ENCODE data around the gene RGS19.

RGS19 gene

GRCh38 chr20:64063389-64064144 lies 15.8 kb downstream of the RGS19 start:
- Histone ChIP-seq H3K4ac (ENCODE audit: low read length) (peak overlapping the region; percentile 66), H3K4me1 (ENCODE audit: control insufficient read depth in 2 of 2, insufficient read depth in 1 of 2, low read depth in 1 of 2, low read length in 2 of 2) (peaks cover 17 to 22% of the 10 kb centered on the region in 2 donors), H3K23ac (ENCODE audit: low read depth, low read length, poor library complexity) (peak overlapping the region; percentile 93), H2BK15ac (ENCODE audit: low read length) (peak overlapping the region; percentile 37), H2BK12ac (ENCODE audit: low read length) (no peak overlapping the region), H3K9me3 (replicated peaks in 1 of 2; ENCODE audit: control insufficient read depth in 2 of 2, insufficient read depth in 1 of 2, low read depth in 1 of 2, low read length in 2 of 2) (no peaks in the 10 kb centered on the region), H3K18ac (ENCODE audit: low read length) (peak overlapping the region; percentile 95), H4K8ac (ENCODE audit: low read depth, low read length) (peak overlapping the region; percentile 17), H3K27ac (replicated peaks; ENCODE audit: low read length) (no peak overlapping the region), H3K36me3 (replicated peaks in 1 of 2; ENCODE audit: control insufficient read depth in 2 of 2, insufficient read depth in 2 of 2, low read length in 2 of 2) (peaks cover 2 to 3% of the 10 kb centered on the region in 2 donors), H2AK5ac (ENCODE audit: low read depth, low read length) (peak overlapping the region; percentile 92), H2BK5ac (ENCODE audit: low read length) (peak overlapping the region; percentile 39), H3K4me2 (ENCODE audit: insufficient read depth, low read length, poor library complexity, severe bottlenecking) (peak overlapping the region; percentile 89), H3K79me1 (ENCODE audit: low read depth, low read length) (peaks cover 9% of the 10 kb centered on the region), H3K27me3 (ENCODE audit: control insufficient read depth in 3 of 3, insufficient read depth in 3 of 3, low read depth in 1 of 3, low read length in 3 of 3) (no peaks in the 10 kb centered on the region), H3K9ac (ENCODE audit: low read depth, low read length, poor library complexity) (peak overlapping the region; percentile 90), H2AFZ (ENCODE audit: low read length) (peak overlapping the region; percentile 96), H2BK120ac (ENCODE audit: low read depth, low read length) (peak overlapping the region; percentile 31), H3K14ac (ENCODE audit: low read length) (peak overlapping the region; percentile 71), H4K91ac (ENCODE audit: low read depth, low read length, poor library complexity) (no peak overlapping the region), H3K4me3 (ENCODE audit: low read length in 2 of 2) (peak overlapping the region; percentile 92 to 96)
- no CpG with 5 or more reads among the region's 51 CpGs for WGBS, 2 donors (ENCODE audit: extremely low coverage in 2 of 2, insufficient read length in 2 of 2, insufficient replicate concordance in 1 of 2)
- no peak for DNase-seq (ENCODE audit: low spot score)

DNA sequence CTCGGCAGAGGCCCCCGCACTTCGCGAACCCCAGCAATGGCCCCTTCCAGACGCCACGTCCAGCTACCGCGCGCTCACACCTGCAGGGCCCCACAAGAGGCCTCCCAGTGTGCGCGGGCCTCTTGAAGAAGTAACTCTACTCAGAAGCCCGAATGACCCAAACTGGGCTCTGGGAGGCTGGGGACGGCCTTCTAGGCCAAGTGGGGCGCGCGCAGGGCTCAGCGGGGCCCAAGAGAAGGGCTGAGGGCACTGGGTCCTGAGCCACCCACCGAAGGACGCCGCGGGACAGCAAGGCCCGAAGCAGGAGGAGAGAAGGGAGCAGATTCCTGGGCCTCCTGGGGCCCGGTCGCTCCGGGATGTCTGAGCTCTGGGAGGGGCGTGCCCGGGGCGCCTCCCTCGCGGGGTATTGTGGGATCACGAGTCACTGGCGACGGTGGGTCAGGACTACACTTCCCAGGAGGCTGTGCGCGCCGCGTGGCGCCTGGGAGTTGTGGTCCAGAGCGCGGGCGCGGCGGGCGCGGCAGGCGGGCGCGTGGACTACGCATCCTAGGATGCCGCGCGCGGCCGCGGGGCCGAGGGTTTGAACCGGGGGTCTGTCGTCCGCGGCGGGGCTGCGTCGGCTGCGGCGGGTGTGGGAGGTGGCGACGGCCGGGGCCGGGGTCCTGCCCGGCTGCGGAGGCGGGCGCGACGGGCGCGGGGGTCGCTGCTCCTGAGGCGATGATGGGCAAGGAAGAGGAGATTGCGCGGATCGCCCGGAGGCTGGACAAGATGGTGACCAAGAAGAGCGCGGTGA lies 16.5 kb downstream of the RGS19 start, which contains the start of gene TCEA2:
TCEA2 (plus strand) TSS at position 603 of the 793 bp plus-strand sequence; CDS start at position 718, 115 bp downstream.
- Histone ChIP-seq H4K8ac (ENCODE audit: low read depth, low read length) (peak within 1 kb of the TSS; percentile 86), H3K79me1 (ENCODE audit: low read depth, low read length) (peaks cover 9% of the 10 kb centered on the region), H3K18ac (ENCODE audit: low read length) (peak within 1 kb of the TSS; percentile 97), H2AFZ (ENCODE audit: low read length) (peak within 1 kb of the TSS; percentile 96), H3K9ac (ENCODE audit: low read depth, low read length, poor library complexity) (peak within 1 kb of the TSS; percentile 92), H3K36me3 (replicated peaks in 1 of 2; ENCODE audit: control insufficient read depth in 2 of 2, insufficient read depth in 2 of 2, low read length in 2 of 2) (no peaks in the 10 kb centered on the region), H3K14ac (ENCODE audit: low read length) (peak within 1 kb of the TSS; percentile 71), H2BK12ac (ENCODE audit: low read length) (no peak within 1 kb of the TSS), H4K91ac (ENCODE audit: low read depth, low read length, poor library complexity) (peak within 1 kb of the TSS; percentile 82), H3K4me3 (ENCODE audit: low read length in 2 of 2) (peak within 1 kb of the TSS; percentile 92 to 96), H3K23ac (ENCODE audit: low read depth, low read length, poor library complexity) (peak within 1 kb of the TSS; percentile 99), H2AK5ac (ENCODE audit: low read depth, low read length) (peak within 1 kb of the TSS; percentile 92), H2BK15ac (ENCODE audit: low read length) (peak within 1 kb of the TSS; percentile 37), H3K4me2 (ENCODE audit: insufficient read depth, low read length, poor library complexity, severe bottlenecking) (peak within 1 kb of the TSS; percentile 89), H3K9me3 (replicated peaks in 1 of 2; ENCODE audit: control insufficient read depth in 2 of 2, insufficient read depth in 1 of 2, low read depth in 1 of 2, low read length in 2 of 2) (no peaks in the 10 kb centered on the region), H3K4me1 (ENCODE audit: control insufficient read depth in 2 of 2, insufficient read depth in 1 of 2, low read depth in 1 of 2, low read length in 2 of 2) (peaks cover 15 to 22% of the 10 kb centered on the region in 2 donors), H3K27ac (replicated peaks; ENCODE audit: low read length) (no peak within 1 kb of the TSS), H2BK5ac (ENCODE audit: low read length) (peak within 1 kb of the TSS; percentile 39), H2BK120ac (ENCODE audit: low read depth, low read length) (peak within 1 kb of the TSS; percentile 31), H3K4ac (ENCODE audit: low read length) (peak within 1 kb of the TSS; percentile 78), H3K27me3 (ENCODE audit: control insufficient read depth in 3 of 3, insufficient read depth in 3 of 3, low read depth in 1 of 3, low read length in 3 of 3) (peaks cover 0 to 3% (median 0%) of the 10 kb centered on the region in 3 experiments)
- DNase-seq (ENCODE audit: low spot score), result peak; percentile 91
- no CpG with 5 or more reads among the region's 85 CpGs for WGBS, 2 donors (ENCODE audit: extremely low coverage in 2 of 2, insufficient read length in 2 of 2, insufficient replicate concordance in 1 of 2)

- Histone ChIP-seq H4K8ac (ENCODE audit: low read depth, low read length) (peak overlapping the region; percentile 86), H2AFZ (ENCODE audit: low read length) (peak overlapping the region; percentile 96), H3K4me3 (ENCODE audit: low read length in 2 of 2) (peak overlapping the region; percentile 81 to 96), H3K4me2 (ENCODE audit: insufficient read depth, low read length, poor library complexity, severe bottlenecking) (peak overlapping the region; percentile 84), H3K14ac (ENCODE audit: low read length) (peak overlapping the region; percentile 67), H3K9ac (ENCODE audit: low read depth, low read length, poor library complexity) (peak overlapping the region; percentile 92), H3K9me3 (replicated peaks in 1 of 2; ENCODE audit: control insufficient read depth in 2 of 2, insufficient read depth in 1 of 2, low read depth in 1 of 2, low read length in 2 of 2) (no peaks in the 10 kb centered on the region), H3K79me1 (ENCODE audit: low read depth, low read length) (peaks cover 9% of the 10 kb centered on the region), H3K23ac (ENCODE audit: low read depth, low read length, poor library complexity) (peak overlapping the region; percentile 99), H4K91ac (ENCODE audit: low read depth, low read length, poor library complexity) (peak overlapping the region; percentile 82), H3K36me3 (replicated peaks in 1 of 2; ENCODE audit: control insufficient read depth in 2 of 2, insufficient read depth in 2 of 2, low read length in 2 of 2) (no peaks in the 10 kb centered on the region), H3K4me1 (ENCODE audit: control insufficient read depth in 2 of 2, insufficient read depth in 1 of 2, low read depth in 1 of 2, low read length in 2 of 2) (peaks cover 16 to 25% of the 10 kb centered on the region in 2 donors), H2BK15ac (ENCODE audit: low read length) (no peak overlapping the region), H2BK12ac (ENCODE audit: low read length) (no peak overlapping the region), H3K4ac (ENCODE audit: low read length) (peak overlapping the region; percentile 78), H2BK5ac (ENCODE audit: low read length) (no peak overlapping the region), H3K18ac (ENCODE audit: low read length) (peak overlapping the region; percentile 97), H3K27me3 (ENCODE audit: control insufficient read depth in 3 of 3, insufficient read depth in 3 of 3, low read depth in 1 of 3, low read length in 3 of 3) (peaks cover 0 to 3% (median 0%) of the 10 kb centered on the region in 3 experiments), H2AK5ac (ENCODE audit: low read depth, low read length) (peak overlapping the region; percentile 77), H3K27ac (replicated peaks; ENCODE audit: low read length) (no peak overlapping the region), H2BK120ac (ENCODE audit: low read depth, low read length) (no peak overlapping the region)
- WGBS, 2 donors (ENCODE audit: extremely low coverage in 2 of 2, insufficient read length in 2 of 2, insufficient replicate concordance in 1 of 2), result no CpG with 5 or more reads among the region's 5 CpGs
- no peak for DNase-seq (ENCODE audit: low spot score)
Measured at GRCh38 chr20:64062276-64062595, 17.1 kb downstream of the RGS19 start.

DNA sequence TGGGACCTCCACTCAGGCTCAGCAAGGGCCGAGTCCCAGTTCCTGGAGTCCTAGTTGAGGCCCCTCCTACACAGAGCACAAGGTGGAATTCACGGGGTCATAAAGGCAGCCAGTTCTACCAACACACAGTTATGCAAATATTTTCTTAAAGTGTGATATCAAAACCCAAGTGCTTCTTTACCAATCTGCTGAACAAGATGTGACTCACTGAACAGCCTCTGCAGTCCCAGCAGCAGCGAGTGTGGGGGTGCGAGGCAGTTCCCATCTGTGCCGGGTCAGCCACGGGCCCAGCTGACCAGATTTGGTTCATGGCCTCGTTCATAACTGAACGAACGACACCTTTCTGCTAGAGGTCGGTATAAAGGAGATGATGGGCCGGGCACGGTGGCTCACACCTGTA lies 20.8 kb downstream of the RGS19 start:
- H3K9ac ChIP-seq (ENCODE audit: low read depth, low read length, poor library complexity), result no peak overlapping the region
- no peak overlapping the region for H3K4ac ChIP-seq (ENCODE audit: low read length)
- no peak overlapping the region for H2AFZ ChIP-seq (ENCODE audit: low read length)
- no peaks in the 10 kb centered on the region for H3K9me3 ChIP-seq (replicated peaks in 1 of 2; ENCODE audit: control insufficient read depth in 2 of 2, insufficient read depth in 1 of 2, low read depth in 1 of 2, low read length in 2 of 2)
- H2BK120ac ChIP-seq (ENCODE audit: low read depth, low read length), result peak overlapping the region; percentile 42
- no peaks in the 10 kb centered on the region for H3K36me3 ChIP-seq (replicated peaks in 1 of 2; ENCODE audit: control insufficient read depth in 2 of 2, insufficient read depth in 2 of 2, low read length in 2 of 2)
- H3K27me3 ChIP-seq (ENCODE audit: control insufficient read depth in 3 of 3, insufficient read depth in 3 of 3, low read depth in 1 of 3, low read length in 3 of 3), result peaks cover 0 to 11% (median 0%) of the 10 kb centered on the region in 3 experiments
- H4K8ac ChIP-seq (ENCODE audit: low read depth, low read length), result no peak overlapping the region
- H2AK5ac ChIP-seq (ENCODE audit: low read depth, low read length), result peak overlapping the region; percentile 99
- no peak overlapping the region for H3K4me3 ChIP-seq (ENCODE audit: low read length in 2 of 2)
- no CpG with 5 or more reads among the region's 12 CpGs for WGBS, 2 donors (ENCODE audit: extremely low coverage in 2 of 2, insufficient read length in 2 of 2, insufficient replicate concordance in 1 of 2)
- no peak overlapping the region for H3K27ac ChIP-seq (replicated peaks; ENCODE audit: low read length)
- H2BK15ac ChIP-seq (ENCODE audit: low read length), result peak overlapping the region; percentile 79
- no peak overlapping the region for H3K23ac ChIP-seq (ENCODE audit: low read depth, low read length, poor library complexity)
- no peak overlapping the region for H3K14ac ChIP-seq (ENCODE audit: low read length)
- H3K79me1 ChIP-seq (ENCODE audit: low read depth, low read length), result peaks cover 2% of the 10 kb centered on the region
- no peak overlapping the region for H2BK12ac ChIP-seq (ENCODE audit: low read length)
- H3K4me1 ChIP-seq (ENCODE audit: control insufficient read depth in 2 of 2, insufficient read depth in 1 of 2, low read depth in 1 of 2, low read length in 2 of 2), result peaks cover 17 to 38% of the 10 kb centered on the region in 2 donors
- H3K18ac ChIP-seq (ENCODE audit: low read length), result no peak overlapping the region
- DNase-seq (ENCODE audit: low spot score), result no peak
- no peak overlapping the region for H4K91ac ChIP-seq (ENCODE audit: low read depth, low read length, poor library complexity)
- peak overlapping the region; percentile 57 for H2BK5ac ChIP-seq (ENCODE audit: low read length)
- H3K4me2 ChIP-seq (ENCODE audit: insufficient read depth, low read length, poor library complexity, severe bottlenecking), result no peak overlapping the region
